ENCODE results near the gene LEPROT. TPM values are rescaled to one million over a fixed set of nuclear protein-coding genes. Genes with fewer than 3 reads are reported as not detected.
"Not testable (repeated sequence)": the region's sequence is repeated elsewhere in the genome, so short reads cannot be mapped to it uniquely, and the experiment has no call there.

The LEPROT gene
- total RNA-seq, 1 donor from 2014 or later: 31.0 TPM

DNA sequence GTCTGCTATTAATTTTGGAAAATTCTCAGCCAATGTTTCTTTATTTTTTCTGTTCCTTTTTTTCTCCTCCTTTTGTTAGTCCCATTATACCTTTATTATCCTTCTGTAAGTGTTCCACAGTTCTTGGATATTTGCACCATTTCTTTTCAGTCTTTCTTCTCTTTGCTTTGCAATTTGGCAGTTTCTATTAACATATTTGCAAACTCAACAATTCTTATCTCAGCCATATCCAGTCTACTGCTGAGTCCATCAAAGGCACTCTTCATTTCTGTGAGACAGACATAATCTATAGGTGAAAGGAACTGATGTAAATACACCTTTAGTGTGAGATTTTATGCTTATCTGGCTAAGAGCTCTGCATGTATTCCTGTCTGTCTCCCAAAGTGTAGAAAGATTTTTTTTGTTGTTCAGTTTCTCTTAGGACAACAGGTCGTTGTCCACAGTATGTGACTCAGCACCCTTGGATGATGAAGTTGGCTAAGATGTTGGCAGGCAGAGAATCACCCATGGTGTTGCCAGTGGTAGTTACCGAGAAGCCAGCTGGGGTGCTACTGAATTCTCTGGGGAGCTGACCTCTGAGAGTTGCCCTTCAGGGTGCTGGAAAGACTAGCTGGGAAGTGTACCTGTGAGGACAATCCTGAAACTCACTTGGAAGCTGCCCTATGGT is 38.4 kb downstream of the LEPROT start:
- TF ChIP-seq CTCF (conservative IDR thresholded peaks at IDR 0.05): no peak
- no peak overlapping the region for H3K4me3 Mint-ChIP-seq
- H3K27me3 Mint-ChIP-seq (ENCODE audit: low read depth): no peaks in the 10 kb centered on the region
- DNase-seq (ENCODE audit: low read depth, low spot score): no peak
- H3K36me3 Mint-ChIP-seq (ENCODE audit: low read depth): peaks cover 11% of the 10 kb centered on the region
- peak overlapping the region; percentile 39 for H3K27ac Mint-ChIP-seq (ENCODE audit: unreplicated experiment)
- H3K9me3 Mint-ChIP-seq: peaks cover 8% of the 10 kb centered on the region
- H3K4me1 Mint-ChIP-seq: peaks cover 10% of the 10 kb centered on the region

- DNase-seq (ENCODE audit: low read depth, low spot score): no peak
- Mint-ChIP-seq H3K27ac (ENCODE audit: unreplicated experiment) (no peak overlapping the region), H3K27me3 (ENCODE audit: low read depth) (no peaks in the 10 kb centered on the region), H3K4me1 (peaks cover 10% of the 10 kb centered on the region), H3K4me3 (no peak overlapping the region), H3K9me3 (peaks cover 8% of the 10 kb centered on the region), H3K36me3 (ENCODE audit: low read depth) (peaks cover 12% of the 10 kb centered on the region)
- TF ChIP-seq CTCF (conservative IDR thresholded peaks at IDR 0.05): peak; percentile 57
Observed at GRCh38 chr1:65459397-65459768, 38.9 kb downstream of the LEPROT start.

GRCh38 chr1:65465837-65466236 is 45.4 kb downstream of the LEPROT start:
- H3K4me3 Mint-ChIP-seq; H3K4me1 Mint-ChIP-seq; H3K27ac Mint-ChIP-seq (ENCODE audit: unreplicated experiment); H3K9me3 Mint-ChIP-seq; H3K27me3 Mint-ChIP-seq (ENCODE audit: low read depth); DNase-seq (ENCODE audit: low read depth, low spot score): not testable (repeated sequence)
- peaks cover 14% of the 10 kb centered on the region for H3K36me3 Mint-ChIP-seq (ENCODE audit: low read depth)

DNA sequence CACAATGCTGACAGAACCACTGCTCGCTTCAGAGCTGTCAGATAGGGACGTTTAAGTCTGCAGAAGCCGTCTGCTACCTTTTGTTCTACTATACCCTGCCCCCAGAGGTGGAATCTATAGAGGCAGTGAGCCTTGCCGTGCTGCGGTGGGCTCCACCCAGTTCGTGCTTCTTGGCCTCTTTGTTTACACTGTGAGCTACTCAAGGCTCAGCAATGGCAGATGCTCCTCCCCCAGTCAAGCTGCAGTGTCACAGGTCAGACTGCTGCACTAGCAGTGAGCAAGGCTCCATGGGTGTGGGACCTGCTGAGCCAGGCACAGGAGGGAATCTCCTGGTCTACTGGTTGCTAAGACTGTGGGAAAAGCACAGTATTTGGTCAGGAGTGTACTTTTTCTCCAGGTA is 47.1 kb downstream of the LEPROT start:
- H3K27me3 Mint-ChIP-seq (ENCODE audit: low read depth): no peaks in the 10 kb centered on the region
- TF ChIP-seq CTCF (conservative IDR thresholded peaks at IDR 0.05): peak; percentile 31
- peak overlapping the region; percentile 18 for H3K4me3 Mint-ChIP-seq
- peaks cover 10% of the 10 kb centered on the region for H3K4me1 Mint-ChIP-seq
- H3K9me3 Mint-ChIP-seq: peaks cover 3% of the 10 kb centered on the region
- peaks cover 14% of the 10 kb centered on the region for H3K36me3 Mint-ChIP-seq (ENCODE audit: low read depth)
- peak; percentile 36 for DNase-seq (ENCODE audit: low read depth, low spot score)
- no peak overlapping the region for H3K27ac Mint-ChIP-seq (ENCODE audit: unreplicated experiment)

DNA sequence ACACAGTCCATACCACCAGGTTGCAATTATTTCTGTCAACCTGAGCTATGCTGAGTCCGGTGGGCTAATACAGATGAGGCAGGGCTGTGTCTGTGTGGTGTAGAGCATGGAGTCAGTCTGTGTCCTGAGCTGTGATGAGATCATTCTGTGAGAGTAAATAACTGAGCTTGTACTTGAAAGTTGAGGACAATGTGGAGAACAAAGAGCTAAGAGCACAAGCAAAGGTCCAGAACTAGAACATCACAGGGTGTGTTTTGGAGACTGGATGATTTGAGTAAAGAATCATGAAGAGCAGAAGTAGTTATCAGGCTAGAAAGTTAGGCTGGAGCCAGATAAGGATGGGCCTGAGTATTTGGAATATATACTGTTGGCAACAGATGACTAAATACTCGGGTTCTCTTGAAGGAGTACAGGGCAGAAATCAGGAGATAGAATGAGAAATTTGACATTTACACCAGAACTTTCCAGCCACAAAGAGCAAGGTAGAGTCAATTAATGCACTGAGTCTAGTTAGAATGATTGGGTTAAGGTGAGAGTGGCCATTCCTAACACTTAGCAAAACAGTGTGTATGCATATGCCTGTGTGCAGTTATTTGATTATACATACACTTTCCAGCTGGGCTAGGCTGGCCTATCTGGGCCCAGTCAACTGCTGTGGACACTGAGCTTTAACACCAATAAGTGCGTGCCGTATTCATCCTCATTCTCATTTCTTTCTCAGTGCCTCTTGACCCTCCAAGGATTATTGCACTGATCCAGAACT is 48.8 kb downstream of the LEPROT start:
- Mint-ChIP-seq H3K27ac (ENCODE audit: unreplicated experiment) (no peak overlapping the region), H3K27me3 (ENCODE audit: low read depth) (no peaks in the 10 kb centered on the region), H3K9me3 (peaks cover 3% of the 10 kb centered on the region), H3K4me1 (peaks cover 10% of the 10 kb centered on the region), H3K36me3 (ENCODE audit: low read depth) (peaks cover 8% of the 10 kb centered on the region), H3K4me3 (no peak overlapping the region)
- TF ChIP-seq CTCF (conservative IDR thresholded peaks at IDR 0.05): no peak
- no peak for DNase-seq (ENCODE audit: low read depth, low spot score)

DNA sequence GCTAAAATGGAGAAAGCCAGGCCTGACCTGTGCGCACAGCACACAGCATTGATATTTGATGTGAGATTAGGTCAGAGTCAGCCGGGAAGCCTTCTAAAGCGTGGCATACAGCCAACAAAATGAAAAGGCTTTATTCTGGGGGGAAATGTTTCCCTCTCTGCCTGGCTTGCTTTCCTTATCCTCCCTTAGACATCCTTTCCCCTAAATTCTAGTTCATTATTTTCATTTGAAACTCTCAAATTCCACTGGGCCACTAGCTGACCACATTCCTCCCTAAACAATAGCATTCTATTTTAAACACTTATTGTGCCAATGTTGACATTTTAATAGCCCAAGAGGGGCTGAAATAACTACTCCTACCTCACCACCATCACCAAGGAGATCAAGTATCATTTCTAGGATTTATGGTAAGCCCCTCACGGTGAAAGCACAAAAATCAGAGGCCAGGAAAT is 49.4 kb downstream of the LEPROT start:
- peaks cover 10% of the 10 kb centered on the region for H3K4me1 Mint-ChIP-seq
- TF ChIP-seq CTCF (conservative IDR thresholded peaks at IDR 0.05): no peak
- no peak overlapping the region for H3K4me3 Mint-ChIP-seq
- peaks cover 3% of the 10 kb centered on the region for H3K9me3 Mint-ChIP-seq
- H3K27ac Mint-ChIP-seq (ENCODE audit: unreplicated experiment): no peak overlapping the region
- peaks cover 8% of the 10 kb centered on the region for H3K36me3 Mint-ChIP-seq (ENCODE audit: low read depth)
- H3K27me3 Mint-ChIP-seq (ENCODE audit: low read depth): no peaks in the 10 kb centered on the region
- no peak for DNase-seq (ENCODE audit: low read depth, low spot score)

Measured in neural crest cell (in vitro differentiated cells).